Keratinocyte (primary cell): ENCODE data around the gene USH2A. TPM values are rescaled to one million over a fixed set of nuclear protein-coding genes. Genes with fewer than 3 reads are reported as not detected.

Source experiments
- DNase-seq: peaks from one replicate; pipeline ENCODE4 v3.0.0-alpha.2; 2011; ENCODE audit warnings: low read depth, missing footprints, low spot score
- FAIRE-seq: peaks from 2 replicates; lab custom pipeline; 2011; peaks lifted over from hg19 to GRCh38; lab: Jason Lieb, UNC
- H2AFZ ChIP-seq: 2 replicates; pipeline ENCODE4 v1.6.0; 2012; ENCODE audit warnings: low read length, control low read depth, inconsistent platforms; ENCODE audit not compliant: control insufficient read depth
- H3K27ac ChIP-seq: 2 replicates; pipeline ENCODE4 v1.5.1; 2011; ENCODE audit warnings: low read length; ENCODE audit not compliant: control insufficient read depth, insufficient read depth
- H3K27me3 ChIP-seq: 3 replicates; pipeline ENCODE4 v1.6.0; 2011; ENCODE audit warnings: low read length; ENCODE audit not compliant: control insufficient read depth, insufficient read depth; ENCODE audit errors: extremely low read depth
- H3K36me3 ChIP-seq, 2 experiments: 2 replicates in 1 of 2; 3 replicates in 1 of 2; pipeline ENCODE4 v1.5.1; 2011; ENCODE audit warnings: low read length in 2 of 2, mild to moderate bottlenecking in 1 of 2; ENCODE audit not compliant: control insufficient read depth in 2 of 2, insufficient read depth in 2 of 2; ENCODE audit errors: extremely low read depth in 1 of 2
- H3K4me1 ChIP-seq: 3 replicates; pipeline ENCODE4 v1.5.1; 2011; ENCODE audit warnings: low read length; ENCODE audit not compliant: control insufficient read depth, insufficient read depth; ENCODE audit errors: extremely low read depth
- H3K4me2 ChIP-seq: 3 replicates; pipeline ENCODE4 v1.6.0; 2011; ENCODE audit warnings: low read depth, low read length; ENCODE audit not compliant: control insufficient read depth, insufficient read depth; ENCODE audit errors: extremely low read depth
- H3K4me3 ChIP-seq, 3 experiments: fragments of 200-600 bp in 1 of 3; sonication (generic) in 1 of 3; 2 replicates in 2 of 3; 3 replicates in 1 of 3; pipeline ENCODE4 v1.5.1; 2011 to 2016; ENCODE audit warnings: low read length in 3 of 3, mild to moderate bottlenecking in 3 of 3, control low read depth in 2 of 3, inconsistent platforms in 1 of 3, low read depth in 1 of 3, mixed read lengths in 1 of 3, mixed run types in 1 of 3, moderate library complexity in 1 of 3; ENCODE audit not compliant: control insufficient read depth in 2 of 3, insufficient read depth in 2 of 3; ENCODE audit errors: extremely low read depth in 1 of 3
- H3K79me2 ChIP-seq: 2 replicates; pipeline ENCODE4 v1.6.0; 2012; ENCODE audit warnings: low read length; ENCODE audit not compliant: control insufficient read depth, insufficient read depth
- H3K9ac ChIP-seq: 3 replicates; pipeline ENCODE4 v1.6.0; 2011; ENCODE audit warnings: low read length; ENCODE audit not compliant: control insufficient read depth, insufficient read depth; ENCODE audit errors: extremely low read depth
- H3K9me1 ChIP-seq: 3 replicates; pipeline ENCODE4 v1.6.0; 2011; ENCODE audit warnings: low read length; ENCODE audit not compliant: control insufficient read depth, insufficient read depth; ENCODE audit errors: extremely low read depth
- H3K9me3 ChIP-seq: 2 replicates; pipeline ENCODE4 v1.5.1; 2012; ENCODE audit warnings: low read depth, low read length; ENCODE audit not compliant: control insufficient read depth
- H4K20me1 ChIP-seq: 3 replicates; pipeline ENCODE4 v1.6.0; 2011; ENCODE audit warnings: low read length; ENCODE audit not compliant: control insufficient read depth, insufficient read depth; ENCODE audit errors: extremely low read depth
- EZH2 ChIP-seq: IDR thresholded peaks from one replicate; pipeline ENCODE4 v1.6.1; 2012; ENCODE audit warnings: inconsistent platforms, mild to moderate bottlenecking, low read length, moderate library complexity
- dilution Hi-C: fragments of 300-500 bp; cut with MboI; formaldehyde crosslinking; loops from one replicate; pipeline ENCODE4 v1.7.0; 2020; ENCODE audit warnings: low sequenced_read_pairs; ENCODE audit not compliant: extremely low pct_ligation_motif_present
- polyA plus RNA-seq, 5 experiments: library from polyadenylated mRNA; depleted of rRNA in 3 of 5; stranded (reverse) in 3 of 5; stranded (forward) in 1 of 5; unstranded in 1 of 5; fragments of >200 nt; gene quantifications; 1 replicate in 1 of 5; 2 replicates in 3 of 5; 3 replicates in 1 of 5; pipeline versions ENCODE4 v1.2.1 to v1.2.3, GENCODE V29; 2011 to 2012; ENCODE audit warnings: missing spikeins in 2 of 5, low read depth in 1 of 5, low replicate concordance in 1 of 5
- TF ChIP-seq, protein P1 (sequence below), 3 experiments: IDR thresholded peaks in 1 of 3; conservative IDR thresholded peaks in 1 of 3; optimal IDR thresholded peaks in 1 of 3; 2 replicates in 2 of 3; 3 replicates in 1 of 3; pipeline versions ENCODE3 to v1.5.1; 2011; ENCODE audit warnings: low read length in 3 of 3, mild to moderate bottlenecking in 3 of 3, moderate library complexity in 2 of 3, control low read depth in 1 of 3, inconsistent platforms in 1 of 3; ENCODE audit not compliant: insufficient read depth in 2 of 3; ENCODE audit errors: extremely low read depth in 1 of 3

USH2A gene
- polyA plus RNA-seq, 1 donor (not counting 4 experiments of a cell fraction or from before 2014, with no cell fraction given), result not detected

DNA sequence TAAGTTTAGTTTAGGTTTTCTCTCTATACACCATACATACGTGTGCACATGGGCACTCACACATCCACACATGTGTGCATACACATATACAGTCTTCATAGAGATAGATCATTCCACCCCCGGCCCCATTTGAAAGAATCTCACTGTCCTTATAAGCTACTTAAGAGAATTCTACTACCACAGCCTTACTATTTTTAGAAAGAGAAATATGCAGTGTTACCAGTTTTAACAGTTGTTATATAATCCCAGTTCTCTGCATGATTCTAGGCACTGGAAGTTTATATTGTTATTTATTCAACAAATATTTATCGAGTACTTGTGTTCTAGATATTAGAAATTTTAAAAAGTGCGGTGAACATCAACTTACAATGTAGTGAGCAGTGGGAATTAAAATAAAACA lies 814.6 kb downstream of the USH2A start:
- no peak overlapping the region for H3K9ac ChIP-seq
- no peak overlapping the region for H3K27ac ChIP-seq
- FAIRE-seq (no peak), DNase-seq (no peak)
- no peaks in the 10 kb centered on the region for H3K27me3 ChIP-seq
- no peaks in the 10 kb centered on the region for H4K20me1 ChIP-seq
- H3K79me2 ChIP-seq, result peaks cover 4% of the 10 kb centered on the region
- no peak overlapping the region for H3K4me2 ChIP-seq
- no peaks in the 10 kb centered on the region for H3K9me1 ChIP-seq
- peaks cover 0 to 4% of the 10 kb centered on the region in 2 experiments for H3K36me3 ChIP-seq
- no peak overlapping the region for H3K4me3 ChIP-seq
- TF ChIP-seq EZH2, result no peak
- TF ChIP-seq, protein P1, sequence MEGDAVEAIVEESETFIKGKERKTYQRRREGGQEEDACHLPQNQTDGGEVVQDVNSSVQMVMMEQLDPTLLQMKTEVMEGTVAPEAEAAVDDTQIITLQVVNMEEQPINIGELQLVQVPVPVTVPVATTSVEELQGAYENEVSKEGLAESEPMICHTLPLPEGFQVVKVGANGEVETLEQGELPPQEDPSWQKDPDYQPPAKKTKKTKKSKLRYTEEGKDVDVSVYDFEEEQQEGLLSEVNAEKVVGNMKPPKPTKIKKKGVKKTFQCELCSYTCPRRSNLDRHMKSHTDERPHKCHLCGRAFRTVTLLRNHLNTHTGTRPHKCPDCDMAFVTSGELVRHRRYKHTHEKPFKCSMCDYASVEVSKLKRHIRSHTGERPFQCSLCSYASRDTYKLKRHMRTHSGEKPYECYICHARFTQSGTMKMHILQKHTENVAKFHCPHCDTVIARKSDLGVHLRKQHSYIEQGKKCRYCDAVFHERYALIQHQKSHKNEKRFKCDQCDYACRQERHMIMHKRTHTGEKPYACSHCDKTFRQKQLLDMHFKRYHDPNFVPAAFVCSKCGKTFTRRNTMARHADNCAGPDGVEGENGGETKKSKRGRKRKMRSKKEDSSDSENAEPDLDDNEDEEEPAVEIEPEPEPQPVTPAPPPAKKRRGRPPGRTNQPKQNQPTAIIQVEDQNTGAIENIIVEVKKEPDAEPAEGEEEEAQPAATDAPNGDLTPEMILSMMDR (optimal IDR thresholded peaks at IDR 0.05 in 1 of 3, IDR thresholded peaks at IDR 0.05 in 1 of 3, conservative IDR thresholded peaks at IDR 0.05 in 1 of 3; ENCODE audit: extremely low read depth in 1 of 3, insufficient read depth in 2 of 3, low read length in 3 of 3), result no peak
- dilution Hi-C loops, result no loop called here
- peaks cover 5% of the 10 kb centered on the region for H3K4me1 ChIP-seq
- H3K9me3 ChIP-seq, result no peaks in the 10 kb centered on the region
- no peak overlapping the region for H2AFZ ChIP-seq

DNA sequence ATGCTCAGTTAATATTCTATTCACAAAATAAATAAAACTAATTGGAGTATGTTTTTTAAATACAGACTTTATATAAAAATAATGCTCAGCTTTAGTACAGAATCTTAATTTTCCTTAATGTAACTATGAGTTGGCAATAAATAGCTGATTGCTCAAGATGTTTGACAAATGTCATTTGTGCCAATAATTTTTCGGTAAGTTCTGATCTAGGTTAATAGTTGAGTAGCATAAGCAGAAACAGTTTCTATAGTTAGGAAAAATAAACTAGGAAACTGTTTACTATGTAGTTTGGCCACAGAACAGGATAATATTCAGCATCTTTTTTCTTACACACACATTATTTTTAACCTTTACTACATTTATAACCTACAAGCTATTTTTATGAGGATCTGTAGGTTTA lies 815.8 kb downstream of the USH2A start:
- Histone ChIP-seq H3K4me1 (peaks cover 5% of the 10 kb centered on the region), H4K20me1 (no peaks in the 10 kb centered on the region), H3K79me2 (no peaks in the 10 kb centered on the region), H3K4me3 (no peak overlapping the region), H3K4me2 (no peak overlapping the region), H3K27me3 (no peaks in the 10 kb centered on the region), H3K36me3 (no peaks in the 10 kb centered on the region), H3K9me1 (no peaks in the 10 kb centered on the region), H2AFZ (no peak overlapping the region), H3K9ac (no peak overlapping the region), H3K27ac (no peak overlapping the region), H3K9me3 (no peaks in the 10 kb centered on the region)
- TF ChIP-seq, protein P1 (optimal IDR thresholded peaks at IDR 0.05 in 1 of 3, IDR thresholded peaks at IDR 0.05 in 1 of 3, conservative IDR thresholded peaks at IDR 0.05 in 1 of 3; ENCODE audit: extremely low read depth in 1 of 3, insufficient read depth in 2 of 3, low read length in 3 of 3), result no peak
- TF ChIP-seq EZH2, result no peak
- dilution Hi-C loops, result no loop called here
- FAIRE-seq (no peak), DNase-seq (no peak)
